ENCODE results near the gene PRKG1.

- TF ChIP-seq EZH2phosphoT487 (IDR thresholded peaks at IDR 0.05; ENCODE audit: borderline replicate concordance, low read length) (no peak), CTCF (IDR thresholded peaks at IDR 0.05; ENCODE audit: low read depth, low read length, poor library complexity, severe bottlenecking) (no peak)
These were observed 371.3 kb downstream of the PRKG1 start for GRCh38 chr10:51445588-51445987.
